Measurements from ENCODE around the gene DOCK6.

Gene DOCK6

DNA sequence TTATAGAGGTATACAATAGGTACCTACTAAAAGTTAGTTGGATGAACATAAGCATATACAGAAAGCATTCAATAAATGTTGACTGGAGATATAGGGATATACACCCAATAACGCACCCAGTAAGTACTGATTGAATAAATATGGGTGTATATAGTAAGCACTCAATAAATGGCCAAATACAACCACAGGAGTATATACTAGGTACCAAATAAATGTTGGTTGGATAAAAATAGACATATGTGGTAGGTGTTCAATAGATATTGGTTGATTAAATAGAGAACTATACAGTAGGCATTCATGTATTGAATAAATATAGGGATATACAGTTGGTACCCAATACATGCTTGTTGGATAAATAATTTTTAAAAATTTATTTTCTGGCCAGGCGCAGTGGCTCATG lies 13.5 kb downstream of the DOCK6 start:
- H3K4me3 ChIP-seq (ENCODE audit: control insufficient read depth, low read depth, low read length), result no peak overlapping the region
- DNase-seq (ENCODE audit: low read depth), result no peak
- TF ChIP-seq, protein P1, sequence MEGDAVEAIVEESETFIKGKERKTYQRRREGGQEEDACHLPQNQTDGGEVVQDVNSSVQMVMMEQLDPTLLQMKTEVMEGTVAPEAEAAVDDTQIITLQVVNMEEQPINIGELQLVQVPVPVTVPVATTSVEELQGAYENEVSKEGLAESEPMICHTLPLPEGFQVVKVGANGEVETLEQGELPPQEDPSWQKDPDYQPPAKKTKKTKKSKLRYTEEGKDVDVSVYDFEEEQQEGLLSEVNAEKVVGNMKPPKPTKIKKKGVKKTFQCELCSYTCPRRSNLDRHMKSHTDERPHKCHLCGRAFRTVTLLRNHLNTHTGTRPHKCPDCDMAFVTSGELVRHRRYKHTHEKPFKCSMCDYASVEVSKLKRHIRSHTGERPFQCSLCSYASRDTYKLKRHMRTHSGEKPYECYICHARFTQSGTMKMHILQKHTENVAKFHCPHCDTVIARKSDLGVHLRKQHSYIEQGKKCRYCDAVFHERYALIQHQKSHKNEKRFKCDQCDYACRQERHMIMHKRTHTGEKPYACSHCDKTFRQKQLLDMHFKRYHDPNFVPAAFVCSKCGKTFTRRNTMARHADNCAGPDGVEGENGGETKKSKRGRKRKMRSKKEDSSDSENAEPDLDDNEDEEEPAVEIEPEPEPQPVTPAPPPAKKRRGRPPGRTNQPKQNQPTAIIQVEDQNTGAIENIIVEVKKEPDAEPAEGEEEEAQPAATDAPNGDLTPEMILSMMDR (conservative IDR thresholded peaks at IDR 0.05; ENCODE audit: control insufficient read depth, insufficient read depth, low read depth, low read length), result no peak

GRCh38 chr19:11247934-11248333 lies 14.4 kb downstream of the DOCK6 start:
- TF ChIP-seq, protein P1 (conservative IDR thresholded peaks at IDR 0.05; ENCODE audit: control insufficient read depth, insufficient read depth, low read depth, low read length), result no peak
- no peak for DNase-seq (ENCODE audit: low read depth)
- no peak overlapping the region for H3K4me3 ChIP-seq (ENCODE audit: control insufficient read depth, low read depth, low read length)

DNA sequence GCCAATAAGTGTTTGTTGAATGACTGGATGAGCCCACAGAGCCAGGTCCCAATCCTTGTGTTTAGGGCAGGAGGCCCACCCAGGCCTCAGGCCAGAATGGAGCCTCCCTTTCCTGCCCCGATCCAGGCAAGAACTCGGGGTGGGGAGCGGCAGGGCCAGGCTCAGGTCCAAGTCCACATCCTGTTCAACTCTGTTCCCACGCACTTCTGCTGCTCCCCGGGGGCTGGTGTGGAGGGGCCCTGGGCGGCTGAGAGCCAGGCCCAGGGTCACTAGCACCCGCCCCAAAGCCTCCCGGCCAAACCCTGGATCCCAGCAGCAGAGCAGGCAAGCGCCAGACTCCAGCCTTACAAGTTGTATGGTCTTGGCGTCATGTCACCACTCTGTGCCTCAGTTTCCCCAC lies 14.9 kb downstream of the DOCK6 start:
- DNase-seq (ENCODE audit: low read depth), result peak; percentile 40
- no peak overlapping the region for H3K4me3 ChIP-seq (ENCODE audit: control insufficient read depth, low read depth, low read length)
- TF ChIP-seq, protein P1 (conservative IDR thresholded peaks at IDR 0.05; ENCODE audit: control insufficient read depth, insufficient read depth, low read depth, low read length), result no peak

- TF ChIP-seq, protein P1 (conservative IDR thresholded peaks at IDR 0.05; ENCODE audit: control insufficient read depth, insufficient read depth, low read depth, low read length), result no peak
- H3K4me3 ChIP-seq (ENCODE audit: control insufficient read depth, low read depth, low read length), result no peak overlapping the region
- DNase-seq (ENCODE audit: low read depth), result no peak
Observed at GRCh38 chr19:11246941-11247340, 15.4 kb downstream of the DOCK6 start.

DNA sequence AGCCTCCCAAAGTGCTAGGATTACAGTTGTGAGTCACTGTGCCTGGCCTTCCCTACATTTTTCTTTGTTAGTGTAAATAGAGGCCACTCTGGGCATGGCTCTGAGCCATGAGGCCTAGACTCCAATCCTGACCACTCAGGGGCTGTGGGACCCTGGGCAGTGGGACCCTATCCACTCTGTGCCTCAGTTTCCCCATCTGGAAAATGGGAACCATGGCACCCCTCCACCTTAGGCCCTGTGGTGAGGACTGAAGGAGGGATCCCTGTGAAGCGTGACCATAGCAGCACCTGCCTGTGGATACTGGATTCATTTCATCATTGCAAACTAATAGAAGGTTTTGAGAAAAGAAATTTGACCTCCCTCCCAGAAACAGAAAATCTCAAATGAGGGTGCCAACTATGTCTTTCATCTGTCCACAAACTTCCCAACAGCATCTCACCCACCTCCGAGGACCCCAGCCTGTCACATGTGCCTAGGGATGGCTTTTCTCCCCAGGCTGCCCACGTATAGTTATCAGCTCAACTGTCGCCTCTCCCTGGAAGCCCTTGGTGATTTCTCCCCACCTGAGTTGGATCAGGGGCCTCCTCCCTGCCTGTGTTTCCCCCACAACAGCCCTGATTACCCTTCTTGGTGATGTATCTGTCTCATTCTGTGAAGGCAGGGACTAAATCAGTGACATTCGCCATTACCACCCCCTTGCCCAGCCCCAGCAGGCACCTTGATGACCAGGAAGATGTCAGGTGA lies 17.3 kb downstream of the DOCK6 start:
- no peak for DNase-seq (ENCODE audit: low read depth)
- TF ChIP-seq, protein P1 (conservative IDR thresholded peaks at IDR 0.05; ENCODE audit: control insufficient read depth, insufficient read depth, low read depth, low read length), result no peak
- no peak overlapping the region for H3K4me3 ChIP-seq (ENCODE audit: control insufficient read depth, low read depth, low read length)

DNA sequence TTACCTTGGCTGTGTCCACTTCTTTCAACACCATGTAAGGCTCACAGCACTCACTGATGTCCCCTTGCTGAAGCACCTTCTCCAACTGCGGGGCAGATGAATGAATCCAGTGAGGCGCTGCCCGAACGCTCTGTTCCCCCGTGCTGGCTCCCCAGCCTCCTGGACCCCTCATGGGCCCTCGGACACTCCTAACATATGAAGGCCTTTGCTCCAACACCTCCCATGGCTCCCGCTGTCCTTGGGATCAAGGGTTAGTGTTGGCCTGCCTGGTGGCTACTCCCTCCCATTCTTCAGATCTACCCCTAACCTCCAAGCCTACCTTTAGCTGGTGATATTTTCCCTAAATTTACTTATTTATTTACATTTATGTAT lies 18.5 kb downstream of the DOCK6 start:
- TF ChIP-seq, protein P1 (conservative IDR thresholded peaks at IDR 0.05; ENCODE audit: control insufficient read depth, insufficient read depth, low read depth, low read length), result no peak
- H3K4me3 ChIP-seq (ENCODE audit: control insufficient read depth, low read depth, low read length), result no peak overlapping the region
- no peak for DNase-seq (ENCODE audit: low read depth)
